NCI-H524 treated with DMSO at 0.1 percent for 48 hours (cell line): Measurements from ENCODE around the gene SLC6A6.
"Not testable (repeated sequence)": the region's sequence is repeated elsewhere in the genome, so short reads cannot be mapped to it uniquely, and the experiment has no call there.

ENCODE experiments used
- DNase-seq: peaks from one replicate; lab custom pipeline; 2025; lab: John Stamatoyannopoulos, UW

The SLC6A6 gene

GRCh38 chr3:14508505-14508819 lies 106.1 kb downstream of the SLC6A6 start:
- DNase-seq = no peak

GRCh38 chr3:14508966-14509795 lies 106.8 kb downstream of the SLC6A6 start:
- DNase-seq = no peak

GRCh38 chr3:14509796-14510100 lies 107.3 kb downstream of the SLC6A6 start:
- DNase-seq = no peak

- no peak for DNase-seq
These were observed 108.6 kb downstream of the SLC6A6 start for GRCh38 chr3:14510838-14511622.

GRCh38 chr3:14511623-14512280 lies 109.3 kb downstream of the SLC6A6 start:
- no peak for DNase-seq

- no peak for DNase-seq
These were observed 110.0 kb downstream of the SLC6A6 start for GRCh38 chr3:14512281-14512941.

- no peak for DNase-seq
These were observed 110.5 kb downstream of the SLC6A6 start for GRCh38 chr3:14512942-14513327.

- DNase-seq = no peak
These were observed 111.3 kb downstream of the SLC6A6 start for GRCh38 chr3:14513566-14514322.

GRCh38 chr3:14514323-14514720 lies 111.9 kb downstream of the SLC6A6 start:
- no peak for DNase-seq

- DNase-seq = not testable (repeated sequence)
These were observed 113.1 kb downstream of the SLC6A6 start for GRCh38 chr3:14515526-14515925.

- DNase-seq = no peak
These were observed 114.4 kb downstream of the SLC6A6 start for GRCh38 chr3:14516738-14517345.

GRCh38 chr3:14517601-14518431 lies 115.4 kb downstream of the SLC6A6 start:
- no peak for DNase-seq

GRCh38 chr3:14518432-14518802 lies 116.0 kb downstream of the SLC6A6 start:
- DNase-seq = no peak

GRCh38 chr3:14518893-14519292 lies 116.5 kb downstream of the SLC6A6 start:
- no peak for DNase-seq

GRCh38 chr3:14519406-14519805 lies 117.0 kb downstream of the SLC6A6 start:
- DNase-seq = no peak

GRCh38 chr3:14520149-14520548 lies 117.7 kb downstream of the SLC6A6 start:
- DNase-seq = no peak

- no peak for DNase-seq
These were observed 118.6 kb downstream of the SLC6A6 start for GRCh38 chr3:14520967-14521366.

- DNase-seq = no peak
These were observed 119.2 kb downstream of the SLC6A6 start for GRCh38 chr3:14521611-14522010.

GRCh38 chr3:14522129-14522691 lies 119.8 kb downstream of the SLC6A6 start:
- no peak for DNase-seq

GRCh38 chr3:14522768-14523167 lies 120.4 kb downstream of the SLC6A6 start:
- no peak for DNase-seq
